Brain microvascular endothelial cell (primary cell): ENCODE results near the gene ATXN2L.

Experiments used
- DNase-seq: peaks from one replicate; pipeline ENCODE4 v3.0.0-alpha.2; 2020
- H3K27ac ChIP-seq: fragments of 250-450 bp; sonication (Bioruptor Pico); 2 replicates; pipeline ENCODE4 v1.5.1; 2020; ENCODE audit warnings: mild to moderate bottlenecking, moderate library complexity
- H3K27me3 ChIP-seq: fragments of 250-450 bp; sonication (Bioruptor Pico); replicated peaks from 2 replicates; pipeline ENCODE4 v1.5.1; 2020; ENCODE audit warnings: mild to moderate bottlenecking
- H3K36me3 ChIP-seq: fragments of 250-450 bp; sonication (Bioruptor Pico); replicated peaks from 2 replicates; pipeline ENCODE4 v1.5.1; 2020; ENCODE audit warnings: mild to moderate bottlenecking
- H3K4me3 ChIP-seq: 2 replicates; pipeline ENCODE4 v1.5.1; 2011; ENCODE audit warnings: low read depth, mild to moderate bottlenecking, control low read depth, low read length, moderate library complexity
- CTCF ChIP-seq: IDR thresholded peaks from 2 replicates; pipeline ENCODE4 v1.5.1; 2011; ENCODE audit warnings: low read depth, mild to moderate bottlenecking, moderate library complexity, low read length, control low read depth, inconsistent platforms; ENCODE audit errors: missing control alignments
- in situ Hi-C: cut with HindIII; loops from 2 replicates; pipeline ENCODE4 v1.10.0; 2017; ENCODE audit warnings: low sequenced_read_pairs, low pct_ligation_motif_present

ATXN2L gene

GRCh38 chr16:28829747-28830146, 6.9 kb downstream of the ATXN2L start:
- no peaks in the 10 kb centered on the region for H3K27me3 ChIP-seq
- in situ Hi-C loops: no loop called here
- no peak for TF ChIP-seq CTCF
- no peak overlapping the region for H3K27ac ChIP-seq
- peaks cover 87% of the 10 kb centered on the region for H3K36me3 ChIP-seq
- no peak for DNase-seq
- H3K4me3 ChIP-seq: no peak overlapping the region

- in situ Hi-C loops: no loop called here
- no peak for TF ChIP-seq CTCF
- Histone ChIP-seq H3K4me3 (no peak overlapping the region), H3K27me3 (no peaks in the 10 kb centered on the region), H3K36me3 (peaks cover 91% of the 10 kb centered on the region), H3K27ac (no peak overlapping the region)
- no peak for DNase-seq
Observed at GRCh38 chr16:28830531-28830930, 7.7 kb downstream of the ATXN2L start.

GRCh38 chr16:28834349-28834748, 11.6 kb downstream of the ATXN2L start:
- TF ChIP-seq CTCF: no peak
- in situ Hi-C loops: no loop called here

GRCh38 chr16:28834873-28835863, 12.4 kb downstream of the ATXN2L start:
- no peak overlapping the region for H3K27ac ChIP-seq
- H3K4me3 ChIP-seq: no peak overlapping the region
- no peak for DNase-seq
- TF ChIP-seq CTCF: no peak
- peaks cover 79% of the 10 kb centered on the region for H3K36me3 ChIP-seq
- H3K27me3 ChIP-seq: no peaks in the 10 kb centered on the region
- in situ Hi-C loops: no loop called here

More at GRCh38 chr16:28834349-28834748, 11.6 kb downstream of the ATXN2L start:
- Histone ChIP-seq H3K27ac (no peak overlapping the region), H3K27me3 (no peaks in the 10 kb centered on the region), H3K36me3 (peaks cover 88% of the 10 kb centered on the region), H3K4me3 (no peak overlapping the region)
- DNase-seq: no peak

GRCh38 chr16:28835864-28836760, 13.3 kb downstream of the ATXN2L start:
- TF ChIP-seq CTCF: no peak
- Histone ChIP-seq H3K27me3 (no peaks in the 10 kb centered on the region), H3K27ac (no peak overlapping the region), H3K36me3 (peaks cover 70% of the 10 kb centered on the region), H3K4me3 (no peak overlapping the region)
- in situ Hi-C loops: no loop called here
- DNase-seq: no peak
